Testis (tissue), 2 donors: Measurements from ENCODE around the gene TBC1D32.

Experiments used
- CTCF ChIP-seq, 3 experiments: fragments of 450-650 bp in 2 of 3; fragments of 200-600 bp in 1 of 3; sonication (generic) in 1 of 3; IDR thresholded peaks; one replicate each; pipeline ENCODE4 v1.5.1; 2016 to 2019; ENCODE audit warnings: antibody characterized with exemption in 3 of 3, mild to moderate bottlenecking in 2 of 3, moderate library complexity in 1 of 3
- POLR2A ChIP-seq: fragments of 450-650 bp; IDR thresholded peaks from one replicate; pipeline ENCODE4 v1.6.1; 2017; ENCODE audit warnings: antibody characterized with exemption, mild to moderate bottlenecking, moderate library complexity

GRCh38 chr6:121093928-121094327 lies 240.4 kb downstream of the TBC1D32 start:
- TF ChIP-seq CTCF (IDR thresholded peaks at IDR 0.05) (no peak), POLR2A (no peak)
